GM21360 (cell line): Measurements from ENCODE around the gene TULP3.

Source experiments
- ATAC-seq: cut with Tn5 transposase; IDR thresholded peaks from one replicate; pipeline ENCODE4 v1.9.1; 2021; ENCODE audit warnings: mild to moderate bottlenecking, moderate library complexity; ENCODE audit not compliant: unreplicated experiment

TULP3 gene

DNA sequence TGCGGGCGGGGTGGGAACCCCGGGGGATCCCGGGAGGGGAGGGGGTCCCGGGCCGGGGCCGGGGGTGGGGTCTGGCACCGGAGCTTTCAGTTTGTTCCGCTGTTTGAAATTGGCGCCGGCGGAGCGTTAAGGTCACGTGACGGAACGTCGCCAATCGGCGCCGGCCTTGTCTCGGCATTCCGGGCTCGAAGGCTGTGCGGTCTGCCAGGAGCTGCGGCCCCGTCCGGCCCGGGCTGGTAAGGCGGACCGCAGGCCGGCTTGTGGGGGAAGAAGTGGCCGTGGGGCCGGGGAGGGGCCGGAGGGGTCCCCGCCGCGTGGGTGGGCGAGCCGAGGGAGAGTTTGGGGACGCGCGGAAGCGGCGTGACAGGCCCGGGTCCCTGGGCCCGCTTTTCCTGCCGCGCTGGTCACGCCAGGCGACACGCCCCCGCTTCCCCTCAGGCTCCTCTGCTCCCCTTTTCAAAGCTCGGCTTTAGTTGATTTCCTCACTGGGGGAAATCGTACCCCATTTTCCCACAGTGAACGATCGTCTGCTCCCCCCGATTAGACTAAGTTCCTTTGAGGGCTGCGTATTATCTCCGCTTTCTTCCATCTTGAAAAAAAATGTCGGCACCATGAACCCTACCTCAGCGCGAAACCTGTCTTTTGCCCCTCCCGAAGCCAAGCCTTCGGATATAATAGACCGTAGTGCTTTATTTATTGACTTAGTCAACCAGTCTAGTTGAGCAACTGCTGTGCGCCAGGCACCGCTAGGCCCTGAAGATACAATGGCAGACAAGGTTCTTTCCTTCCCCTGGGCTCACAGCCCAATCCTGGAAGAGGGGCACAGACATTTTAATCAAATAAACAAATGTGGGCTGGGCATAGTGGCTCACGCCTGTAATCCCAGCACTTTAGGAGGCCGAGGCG is 13.4 kb upstream of the TULP3 start, which contains the start of the genes FOXM1 and RHNO1:
FOXM1 (minus strand) TSS at position 128 of the 906 bp plus-strand sequence. CDS start 2,696 bp downstream, outside the sequence.
RHNO1 (plus strand) TSS at position 177 of the 906 bp plus-strand sequence. CDS start 8,144 bp downstream, outside the sequence.
- ATAC-seq, result peak; percentile 76

DNA sequence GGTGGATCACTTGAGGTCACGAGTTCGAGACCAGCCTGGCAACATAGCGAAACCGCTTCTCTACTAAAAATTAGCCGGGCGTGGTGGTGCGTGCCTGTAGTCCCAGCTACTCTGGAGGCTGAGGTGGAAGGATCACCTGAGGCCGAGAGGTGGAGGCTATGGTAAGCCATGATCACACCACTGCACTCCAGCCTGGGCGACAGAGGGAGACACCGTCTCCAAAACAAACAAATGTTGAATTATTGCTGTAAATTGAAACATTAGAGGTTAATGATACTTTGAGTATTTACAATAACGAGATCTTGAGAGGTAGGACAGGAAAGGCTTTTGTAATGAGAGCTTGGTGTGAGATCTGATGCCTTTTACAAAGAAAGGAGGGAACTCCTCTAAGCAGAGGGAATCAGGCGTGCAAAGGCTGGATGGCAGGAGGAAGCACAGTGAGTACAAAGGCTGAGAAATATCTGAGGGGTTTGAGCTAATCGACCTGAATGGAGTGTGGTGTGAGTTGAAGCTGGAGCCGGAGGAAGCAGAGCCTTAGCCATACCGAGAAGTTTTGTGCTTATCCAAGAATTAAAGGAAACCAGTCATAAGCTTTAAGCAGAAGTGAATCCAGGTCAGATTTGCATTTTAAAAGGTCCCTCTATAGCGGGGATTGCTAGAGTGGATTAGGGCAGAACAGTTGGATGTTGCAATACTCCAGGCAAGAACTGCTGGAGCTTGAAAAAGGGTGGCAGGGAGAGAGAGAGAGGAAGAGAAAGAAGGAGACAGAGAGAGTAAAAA is 12.5 kb upstream of the TULP3 start:
- ATAC-seq, result no peak

DNA sequence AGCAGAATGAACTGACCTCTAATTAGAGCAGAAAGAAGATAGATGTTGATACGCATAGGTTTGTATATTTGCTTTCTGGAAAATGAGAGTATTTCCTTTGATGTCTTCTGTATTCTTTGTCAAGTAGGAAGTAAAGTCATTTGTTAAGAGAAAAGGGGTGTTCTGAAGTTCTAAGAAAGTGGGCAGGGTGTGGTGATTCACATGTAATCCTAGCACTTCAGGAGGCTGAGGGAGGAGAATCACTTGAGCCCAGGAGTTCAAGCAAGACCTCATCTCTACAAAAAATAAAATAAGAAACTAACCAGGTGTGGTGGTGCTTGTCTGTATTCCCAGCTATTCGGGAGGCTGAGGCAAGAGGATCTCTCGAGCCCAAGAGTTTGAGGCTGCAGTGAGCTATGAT is 10.8 kb upstream of the TULP3 start:
- no peak for ATAC-seq

DNA sequence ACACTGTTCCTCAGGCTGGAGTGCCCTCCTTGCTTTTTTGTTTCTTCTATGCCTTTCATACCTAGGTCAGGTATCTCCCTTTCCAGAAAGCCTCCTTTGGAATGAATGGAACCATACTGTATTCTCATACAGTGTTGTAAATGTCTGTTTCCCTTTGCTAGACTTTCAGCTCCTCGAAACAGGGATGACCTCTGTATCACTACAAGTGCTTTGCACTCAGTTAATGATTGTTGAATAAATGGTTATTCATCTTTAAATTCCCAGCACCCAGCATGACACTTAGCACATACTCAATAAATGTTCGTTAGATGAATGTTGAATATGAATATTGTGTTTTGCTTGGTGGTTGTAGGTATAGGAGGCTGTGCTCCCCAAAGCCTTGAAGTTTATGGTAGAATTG is 5.9 kb upstream of the TULP3 start:
- ATAC-seq, result no peak

DNA sequence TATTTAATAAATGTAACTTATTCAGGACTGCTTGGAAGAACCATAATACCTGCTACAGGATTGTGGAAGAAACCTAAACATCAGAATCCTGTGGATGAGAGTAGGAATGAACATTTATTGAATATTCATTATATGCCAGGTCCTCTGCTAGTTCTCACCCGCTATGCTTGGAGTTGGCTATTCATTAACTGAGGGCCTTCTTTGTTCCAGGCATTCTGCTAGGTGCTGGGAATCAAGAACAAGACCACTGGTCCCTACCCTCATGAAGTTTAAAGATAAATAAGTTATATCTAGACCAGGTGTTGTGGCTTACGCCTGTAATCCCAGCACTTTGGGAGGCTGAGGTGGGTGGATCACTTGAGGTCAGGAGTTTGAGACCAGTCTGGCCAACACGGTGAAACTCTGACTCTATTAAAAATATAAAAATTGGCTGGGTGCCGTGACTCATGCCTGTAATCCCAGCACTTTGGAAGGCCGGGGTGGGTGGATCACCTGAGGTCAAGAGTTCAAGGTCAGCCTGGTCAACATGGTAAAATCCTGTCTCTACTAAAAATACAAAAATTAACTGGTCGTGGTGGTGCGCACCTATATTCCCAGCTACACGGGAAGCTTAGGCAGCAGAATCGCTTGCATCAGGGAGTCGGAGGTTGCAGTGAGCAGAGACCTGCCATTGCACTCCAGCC is 3.8 kb upstream of the TULP3 start:
- ATAC-seq, result no peak

DNA sequence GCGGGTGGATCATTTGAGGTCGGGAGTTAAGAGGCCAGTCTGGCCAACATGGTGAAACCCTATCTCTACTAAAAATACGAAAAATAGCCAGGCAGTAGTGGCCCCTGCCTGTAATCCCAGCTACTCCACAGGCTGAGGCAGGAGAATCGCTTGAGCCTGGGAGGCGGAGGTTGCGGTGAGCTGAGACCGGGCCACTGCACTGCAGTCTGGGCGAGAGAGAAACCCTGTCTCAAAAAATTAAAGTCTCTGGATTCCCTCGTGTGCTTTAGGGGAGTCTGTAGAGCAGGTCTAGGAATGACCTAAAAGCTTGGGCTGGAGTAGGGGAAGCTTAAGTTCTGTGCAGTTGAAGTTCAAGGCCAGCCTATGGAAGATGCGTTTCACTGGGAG is 697 bp upstream of the TULP3 start:
- no peak for ATAC-seq

DNA sequence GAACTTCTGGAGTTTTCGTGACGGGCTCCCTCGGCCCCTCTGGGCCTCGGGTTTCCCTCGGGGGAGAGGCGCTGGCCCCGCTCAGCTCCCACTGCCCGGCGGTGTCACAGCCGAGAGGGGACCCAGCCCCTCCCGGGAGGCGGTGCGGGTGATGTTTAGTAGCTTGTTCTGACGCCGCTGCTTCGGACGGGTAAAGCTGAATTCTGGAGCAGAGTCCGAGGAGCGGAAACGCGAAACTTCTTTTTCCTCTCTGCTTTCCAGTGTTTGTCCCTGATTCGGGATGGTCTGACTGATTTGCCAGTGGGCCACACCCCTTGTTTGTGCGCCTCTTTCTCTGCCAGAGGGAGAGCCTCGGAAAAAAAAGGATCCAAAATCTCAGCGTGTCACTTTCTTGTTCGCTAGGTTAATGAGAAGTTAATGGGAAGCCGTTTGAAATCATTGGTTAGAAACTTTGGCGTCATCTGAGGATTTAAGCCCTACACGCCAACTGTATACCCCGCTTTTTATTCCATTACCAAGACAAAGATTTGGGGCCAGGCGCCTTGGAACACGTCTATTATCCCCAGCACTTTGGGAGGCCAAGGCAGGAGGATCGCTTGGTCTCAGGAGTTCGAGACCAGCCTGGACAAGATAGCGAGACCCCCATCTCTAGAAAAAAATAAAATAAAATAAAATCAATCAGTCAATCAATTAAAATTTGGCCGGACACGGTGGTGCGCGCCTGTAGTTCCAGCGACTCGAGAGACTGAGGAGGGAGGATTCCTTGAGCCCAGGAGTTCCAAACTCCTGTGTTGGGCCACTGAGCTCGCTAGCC is 756 bp downstream of the TULP3 start:
- peak; percentile 7 for ATAC-seq

DNA sequence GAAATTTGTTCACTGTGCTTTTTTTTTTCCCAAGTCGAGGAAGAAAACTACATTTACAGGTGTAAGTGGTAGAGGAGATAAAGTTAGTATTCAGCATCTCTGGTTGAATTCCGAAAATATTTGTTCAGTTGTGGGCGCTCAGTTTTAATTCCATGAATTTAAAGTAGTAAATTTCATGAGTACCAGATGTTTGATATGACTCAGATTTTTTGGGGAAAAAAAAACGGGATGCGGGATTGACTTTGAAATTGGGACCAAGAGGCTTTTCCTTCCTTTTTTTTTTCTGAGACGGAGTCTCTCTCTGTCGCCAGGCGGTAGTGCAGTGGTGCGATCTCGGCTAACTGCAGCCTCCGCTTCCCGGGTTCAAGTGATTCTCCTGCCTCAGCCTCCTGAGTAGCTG is 1.6 kb downstream of the TULP3 start:
- no peak for ATAC-seq

DNA sequence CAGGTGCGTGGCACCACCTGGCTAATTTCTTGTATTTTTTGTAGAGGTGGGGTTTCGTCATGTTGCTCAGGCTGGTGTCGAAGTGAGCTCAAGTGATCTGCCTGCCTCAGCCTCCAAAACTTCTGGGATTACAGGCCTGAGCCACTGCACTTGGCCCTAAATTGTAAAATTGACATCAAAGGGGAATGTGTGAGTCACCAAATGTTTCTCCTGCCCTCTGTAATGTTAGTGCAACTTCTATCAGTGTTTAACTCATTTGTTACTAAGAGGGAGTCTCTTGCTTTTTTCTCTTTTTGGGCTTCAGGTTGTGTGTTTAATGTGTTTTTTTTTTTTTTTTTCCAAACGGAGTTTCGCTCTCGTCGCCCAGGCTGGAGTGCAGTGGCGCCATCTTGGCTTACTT is 2.3 kb downstream of the TULP3 start:
- no peak for ATAC-seq

DNA sequence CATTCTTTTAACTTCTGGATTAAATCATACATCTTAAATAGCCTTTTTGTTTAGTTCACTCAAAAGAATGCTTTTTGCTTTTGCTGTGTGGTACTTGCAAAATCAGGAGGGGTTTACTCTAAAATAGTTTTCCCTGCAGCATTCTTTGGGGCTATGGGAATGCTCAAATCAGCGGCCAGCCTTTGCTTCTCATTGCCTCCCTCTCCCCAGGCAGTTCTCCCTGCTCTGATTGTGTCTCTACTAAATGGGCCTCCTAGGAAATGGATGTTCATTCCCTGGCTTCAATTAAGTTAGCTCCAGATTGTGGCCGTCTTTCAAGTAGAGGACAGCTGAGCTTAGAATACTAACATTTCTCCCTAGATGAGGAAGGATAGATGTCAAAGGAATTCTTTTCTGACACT is 4.4 kb downstream of the TULP3 start:
- ATAC-seq, result no peak

DNA sequence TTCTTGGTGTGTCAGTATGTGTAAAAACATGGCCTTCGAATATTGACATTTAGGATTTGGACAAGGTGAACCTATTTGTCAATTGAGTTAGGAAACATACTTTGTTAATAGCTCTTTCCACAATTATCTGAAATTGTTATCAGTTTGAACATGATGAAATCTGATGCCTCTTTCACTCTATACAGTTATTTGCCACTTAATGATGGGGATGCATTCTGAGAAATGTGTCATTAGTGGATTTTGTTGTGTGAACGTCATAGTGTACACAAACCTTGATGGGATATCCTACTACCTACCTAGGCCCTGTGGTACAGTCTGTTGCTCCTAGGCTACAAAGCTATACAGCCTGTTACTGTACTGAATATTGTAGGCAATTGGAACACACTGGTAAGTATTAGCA is 4.8 kb downstream of the TULP3 start:
- ATAC-seq, result no peak

DNA sequence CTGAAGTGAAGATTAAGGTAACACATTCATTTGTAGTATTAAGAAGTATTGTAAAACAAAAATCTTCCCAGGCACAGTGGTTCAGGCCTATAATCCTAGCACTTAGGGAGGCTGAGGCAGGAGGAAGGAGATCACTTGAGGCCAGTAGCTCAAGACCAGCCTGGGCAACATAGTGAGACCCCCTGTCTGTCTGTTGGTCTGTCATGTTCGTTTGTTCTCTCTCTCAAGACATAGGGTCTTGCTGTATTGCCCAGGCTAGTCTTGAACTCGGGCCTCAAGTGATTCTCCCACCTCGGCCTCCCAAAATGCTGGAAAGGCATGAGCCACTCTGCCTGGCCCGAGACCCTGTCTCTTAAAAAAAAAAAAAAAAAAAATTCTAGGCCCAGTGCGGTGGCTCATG is 6.7 kb downstream of the TULP3 start:
- no peak for ATAC-seq

DNA sequence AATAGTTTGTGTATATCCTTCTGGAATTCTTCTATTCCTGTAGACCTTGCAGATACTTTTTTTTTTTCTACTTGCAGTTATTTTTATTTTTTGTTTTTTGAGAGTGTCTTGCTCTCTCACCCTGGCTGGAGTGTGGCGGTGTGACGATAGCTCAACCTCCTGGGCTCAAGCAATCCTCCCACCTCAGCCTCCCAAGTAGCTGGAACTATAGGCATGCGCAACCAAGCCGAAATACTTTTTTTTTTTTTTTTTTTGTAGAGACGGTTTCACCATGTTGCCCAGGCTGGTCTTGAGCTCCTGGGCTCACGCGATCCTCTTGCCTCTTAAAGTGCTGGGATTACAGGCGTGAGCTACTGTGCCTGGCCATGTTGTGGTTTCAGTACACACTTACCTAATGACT is 10.0 kb downstream of the TULP3 start:
- no peak for ATAC-seq

DNA sequence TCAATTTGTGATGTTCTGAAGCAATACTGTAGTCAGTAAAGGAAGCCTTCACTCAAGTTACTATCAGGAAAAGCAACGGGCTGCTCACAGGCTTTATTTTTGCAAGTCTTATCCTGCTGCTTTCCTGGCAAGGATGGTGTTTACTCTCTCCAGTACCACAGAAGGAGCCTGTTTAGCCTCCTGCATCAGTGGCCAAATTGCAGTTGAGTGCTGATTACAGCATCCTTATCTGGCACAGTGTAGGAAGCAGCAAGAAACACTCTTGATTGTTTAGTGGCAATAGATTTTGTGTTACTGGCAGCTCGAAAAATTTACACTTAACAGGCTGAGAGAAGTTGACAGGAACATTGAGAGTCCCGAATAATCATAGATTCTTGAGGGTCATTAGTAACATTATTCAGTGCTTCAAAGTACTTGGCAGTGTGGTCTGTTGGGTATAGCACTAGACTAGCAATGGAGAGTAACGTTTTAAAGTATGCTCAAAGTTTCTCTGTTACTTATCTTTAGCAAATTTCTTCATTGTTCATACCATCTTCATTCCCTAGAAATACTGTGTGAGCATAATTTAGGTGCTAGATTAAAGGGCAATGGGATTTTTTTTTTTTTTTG is 11.7 kb downstream of the TULP3 start:
- no peak for ATAC-seq

DNA sequence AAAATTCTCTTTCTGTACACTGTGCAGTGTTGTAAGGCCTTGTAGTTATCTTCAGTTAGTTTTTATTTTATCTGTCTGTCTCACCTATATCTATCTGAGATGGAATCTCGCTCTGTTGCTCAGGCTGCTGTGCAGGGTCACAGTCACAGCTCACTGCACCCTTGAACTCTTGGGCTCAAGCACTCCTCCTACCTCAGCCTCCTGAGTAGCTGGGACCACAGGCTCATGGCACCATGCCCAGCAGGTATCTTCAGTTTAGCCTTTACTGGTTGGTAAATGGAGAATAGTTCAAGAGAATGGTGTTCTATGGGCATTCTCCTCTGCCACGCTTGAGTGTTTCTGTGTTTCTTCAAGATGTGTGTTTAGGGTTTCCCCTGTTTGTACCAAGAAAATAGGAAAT is 13.6 kb downstream of the TULP3 start:
- ATAC-seq, result no peak

DNA sequence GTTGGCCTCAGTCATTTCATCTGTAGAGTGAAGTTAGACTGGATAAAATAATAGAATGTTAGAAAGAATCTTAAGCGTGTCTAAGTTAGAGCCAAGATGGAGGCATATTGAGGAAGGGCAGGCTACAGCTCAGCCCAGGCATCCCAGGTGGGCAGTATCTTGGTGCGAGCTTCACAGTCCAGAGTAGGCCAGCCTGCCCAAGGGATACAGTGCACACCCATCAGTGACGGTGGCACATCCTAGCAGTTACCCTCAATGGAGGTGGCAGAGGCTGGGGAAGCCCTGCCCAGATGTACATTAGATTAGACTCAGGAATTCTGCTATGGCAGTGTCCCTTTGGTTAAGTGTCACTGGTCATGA is 21.5 kb downstream of the TULP3 start:
- no peak for ATAC-seq

DNA sequence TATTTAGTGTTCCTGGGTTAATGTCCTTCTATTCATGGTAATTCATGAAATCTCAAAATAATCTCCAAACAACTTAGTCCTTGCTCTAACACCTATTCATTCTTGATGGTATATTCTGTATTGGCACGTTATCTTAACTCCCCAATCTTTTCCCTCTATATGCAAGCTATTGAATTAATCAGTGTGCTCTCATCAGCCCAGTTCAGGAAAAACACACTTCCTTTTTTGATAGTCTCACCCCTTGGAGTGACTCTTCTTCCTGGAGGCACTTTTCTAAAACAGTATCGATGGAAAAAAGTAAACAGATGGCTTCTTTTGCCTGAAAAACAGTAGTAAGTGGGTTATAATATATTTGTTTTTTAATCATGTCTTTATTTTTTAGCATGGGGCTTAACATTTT is 28.6 kb downstream of the TULP3 start:
- ATAC-seq, result no peak

DNA sequence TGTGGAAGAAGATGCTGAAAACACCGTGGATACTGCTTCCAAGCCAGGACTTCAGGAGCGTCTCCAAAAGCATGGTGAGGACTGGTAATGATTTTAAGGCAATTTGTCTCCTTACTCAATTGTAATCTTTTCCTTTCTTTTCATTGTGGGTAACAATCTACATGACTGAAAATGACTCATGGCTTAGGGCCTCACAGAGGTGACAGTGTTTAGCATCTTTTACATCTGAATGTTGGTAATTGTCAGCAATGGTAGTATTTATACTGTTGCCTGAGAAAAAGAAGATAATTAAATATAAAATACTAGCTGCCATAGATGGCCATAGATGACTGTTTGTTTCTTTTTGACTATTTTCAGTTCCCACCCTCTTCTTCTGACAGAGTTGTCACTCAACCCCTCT is 31.6 kb downstream of the TULP3 start:
- no peak for ATAC-seq

DNA sequence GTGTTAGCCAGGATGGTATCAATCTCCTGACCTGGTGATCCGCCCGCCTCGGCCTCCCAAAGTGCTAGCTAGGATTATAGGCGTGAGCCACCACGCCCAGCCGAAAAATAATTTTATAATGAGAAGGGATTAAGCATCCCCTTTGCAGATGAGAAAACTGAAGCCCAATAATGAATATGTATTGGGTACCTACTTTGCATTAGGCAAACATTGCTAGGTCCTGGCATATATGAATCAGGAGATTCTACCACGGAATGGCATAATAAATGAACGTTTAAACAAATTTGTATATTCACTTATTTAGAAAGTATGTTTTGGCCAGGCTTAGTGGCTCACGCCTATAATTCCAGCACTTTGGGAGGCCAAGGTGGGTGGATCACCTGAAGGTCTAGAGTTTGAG is 32.4 kb downstream of the TULP3 start:
- no peak for ATAC-seq

DNA sequence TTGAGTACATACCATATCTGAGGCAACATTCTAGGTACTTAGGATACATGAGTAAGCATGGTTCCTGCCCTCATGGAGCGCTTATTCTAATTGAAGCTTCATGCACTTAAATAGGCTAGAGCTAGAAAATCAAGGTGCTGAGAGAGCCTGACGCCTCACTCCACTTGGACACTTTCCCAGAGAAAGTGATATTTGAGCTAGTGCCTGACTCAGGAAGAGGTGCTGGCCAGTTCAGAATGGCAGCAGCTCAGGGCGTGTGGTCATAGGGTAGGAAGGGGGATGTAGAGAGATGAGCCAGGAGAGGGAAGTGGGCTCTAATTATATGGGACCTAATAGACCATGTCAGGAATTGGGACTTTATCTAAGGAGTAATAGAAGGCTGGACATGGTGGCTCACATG is 33.3 kb downstream of the TULP3 start:
- ATAC-seq, result no peak
